Mesenchymal stem cell (in vitro differentiated cells and primary cell): ENCODE measurements around the gene POLR1E.

Source experiments
- DNase-seq: peaks from one replicate; pipeline ENCODE4 v3.0.0-alpha.2; 2013
- H2AFZ ChIP-seq: one replicate; pipeline ENCODE4 v1.6.1; 2013; ENCODE audit warnings: low read depth, mild to moderate bottlenecking, control low read depth, inconsistent platforms, low read length, moderate library complexity
- H2AK5ac ChIP-seq: 2 replicates; pipeline ENCODE4 v1.6.1; 2013; ENCODE audit warnings: low read length, moderate library complexity, mild to moderate bottlenecking, inconsistent platforms; ENCODE audit not compliant: severe bottlenecking
- H2BK120ac ChIP-seq: one replicate; pipeline ENCODE4 v1.6.1; 2013; ENCODE audit warnings: low read depth, mild to moderate bottlenecking, inconsistent platforms, low read length, moderate library complexity
- H2BK12ac ChIP-seq, 2 experiments: one replicate each; pipeline ENCODE4 v1.6.1; 2013; ENCODE audit warnings: inconsistent platforms in 2 of 2, low read length in 2 of 2, mild to moderate bottlenecking in 2 of 2, moderate library complexity in 2 of 2, control low read depth in 1 of 2
- H2BK15ac ChIP-seq: one replicate; pipeline ENCODE4 v1.6.1; 2013; ENCODE audit warnings: mild to moderate bottlenecking, low read depth, inconsistent platforms; ENCODE audit not compliant: poor library complexity, severe bottlenecking
- H2BK5ac ChIP-seq: 2 replicates; pipeline ENCODE4 v1.6.1; 2013; ENCODE audit warnings: low read depth, mild to moderate bottlenecking, low read length, control low read depth, inconsistent platforms; ENCODE audit not compliant: poor library complexity, severe bottlenecking
- H3K14ac ChIP-seq, 2 experiments: one replicate each; pipeline ENCODE4 v1.6.1; 2013; ENCODE audit warnings: inconsistent platforms in 2 of 2, low read length in 2 of 2, control low read depth in 1 of 2, mild to moderate bottlenecking in 1 of 2, moderate library complexity in 1 of 2
- H3K18ac ChIP-seq, 2 experiments: one replicate each; pipeline ENCODE4 v1.6.1; 2013; ENCODE audit warnings: inconsistent platforms in 2 of 2, low read length in 2 of 2, control low read depth in 1 of 2, low read depth in 1 of 2, mild to moderate bottlenecking in 1 of 2
- H3K23ac ChIP-seq, 2 experiments: one replicate each; pipeline ENCODE4 v1.6.1; 2013; ENCODE audit warnings: inconsistent platforms in 2 of 2, low read length in 2 of 2, mild to moderate bottlenecking in 2 of 2, moderate library complexity in 2 of 2, control low read depth in 1 of 2
- H3K27ac ChIP-seq: 2 replicates; pipeline ENCODE4 v1.5.1; 2013; ENCODE audit warnings: mild to moderate bottlenecking, moderate library complexity, low read length, control low read depth, inconsistent platforms; ENCODE audit not compliant: poor library complexity, severe bottlenecking
- H3K27me3 ChIP-seq, 2 experiments: 2 replicates each; pipeline versions ENCODE4 v1.6.1 to v1.7.0; 2013; ENCODE audit warnings: low read length in 2 of 2, mild to moderate bottlenecking in 2 of 2, moderate library complexity in 2 of 2, control low read depth in 1 of 2, inconsistent platforms in 1 of 2; ENCODE audit not compliant: control insufficient read depth in 1 of 2, insufficient read depth in 1 of 2
- H3K36me3 ChIP-seq, 2 experiments: 2 replicates each; pipeline versions ENCODE4 v1.6.1 to v1.7.0; 2013; ENCODE audit warnings: low read length in 2 of 2, control low read depth in 1 of 2, inconsistent platforms in 1 of 2, low read depth in 1 of 2, mild to moderate bottlenecking in 1 of 2; ENCODE audit not compliant: insufficient read depth in 2 of 2, control insufficient read depth in 1 of 2
- H3K4ac ChIP-seq, 2 experiments: one replicate each; pipeline ENCODE4 v1.6.1; 2013; ENCODE audit warnings: inconsistent platforms in 2 of 2, low read length in 2 of 2, mild to moderate bottlenecking in 2 of 2, moderate library complexity in 2 of 2, control low read depth in 1 of 2, low read depth in 1 of 2
- H3K4me1 ChIP-seq: 2 replicates; pipeline ENCODE4 v1.6.1; 2013; ENCODE audit warnings: low read depth, low read length, control low read depth; ENCODE audit not compliant: control insufficient read depth, insufficient read depth
- H3K4me2 ChIP-seq: 2 replicates; pipeline ENCODE4 v1.6.1; 2013; ENCODE audit warnings: low read length, mild to moderate bottlenecking, inconsistent platforms; ENCODE audit not compliant: poor library complexity, severe bottlenecking
- H3K4me3 ChIP-seq, 2 experiments: 2 replicates each; pipeline versions ENCODE4 v1.5.1 to v1.7.0; 2013; ENCODE audit warnings: low read length in 2 of 2, mild to moderate bottlenecking in 2 of 2, control low read depth in 1 of 2, low read depth in 1 of 2; ENCODE audit not compliant: insufficient read depth in 1 of 2
- H3K79me1 ChIP-seq: replicated peaks from 2 replicates; pipeline ENCODE4 v1.6.1; 2013; ENCODE audit warnings: mild to moderate bottlenecking, control low read depth, low read length, inconsistent platforms; ENCODE audit not compliant: poor library complexity, severe bottlenecking
- H3K9ac ChIP-seq: 2 replicates; pipeline ENCODE4 v1.7.0; 2013; ENCODE audit warnings: mild to moderate bottlenecking, low read length, moderate library complexity
- H3K9me3 ChIP-seq: 2 replicates; pipeline ENCODE4 v1.7.0; 2013; ENCODE audit warnings: mild to moderate bottlenecking, low read length; ENCODE audit not compliant: control insufficient read depth
- H4K8ac ChIP-seq: one replicate; pipeline ENCODE4 v1.6.1; 2013; ENCODE audit warnings: inconsistent platforms, mild to moderate bottlenecking, low read length, moderate library complexity
- H4K91ac ChIP-seq: one replicate; pipeline ENCODE4 v1.6.1; 2013; ENCODE audit warnings: mild to moderate bottlenecking, low read length, inconsistent platforms
- WGBS: methylation state at CpG from one replicate; pipeline ENCODE4 v1.1.7; 2013; ENCODE audit warnings: mixed read lengths; 5-methylcytosine and 5-hydroxymethylcytosine counted together

POLR1E gene

GRCh38 chr9:37480759-37481158 is 5.0 kb upstream of the POLR1E start:
- Histone ChIP-seq H2AFZ (no peak overlapping the region), H3K23ac (no peak overlapping the region), H3K9me3 (no peaks in the 10 kb centered on the region), H2AK5ac (no peak overlapping the region), H3K27ac (no peak overlapping the region), H3K4me1 (peaks cover 3% of the 10 kb centered on the region), H3K18ac (no peak overlapping the region), H3K79me1 (no peaks in the 10 kb centered on the region), H3K27me3 (peaks cover 0 to 3% of the 10 kb centered on the region in 2 experiments), H2BK15ac (no peak overlapping the region), H2BK5ac (no peak overlapping the region), H3K4ac (no peak overlapping the region), H3K36me3 (no peaks in the 10 kb centered on the region), H2BK120ac (no peak overlapping the region), H3K4me2 (no peak overlapping the region), H3K14ac (no peak overlapping the region), H4K91ac (no peak overlapping the region), H3K4me3 (no peak overlapping the region), H3K9ac (no peak overlapping the region), H2BK12ac (no peak overlapping the region), H4K8ac (no peak overlapping the region)
- no peak for DNase-seq
- 81% methylated on average over 1 of the region's 3 CpGs for WGBS

GRCh38 chr9:37486256-37486615 is 488 bp downstream of the POLR1E start:
- H3K9me3 ChIP-seq, result no peaks in the 10 kb centered on the region
- no peak for DNase-seq
- H3K23ac ChIP-seq, result peak overlapping the region in 1 of 2 experiments; percentile 47
- H4K8ac ChIP-seq, result peak overlapping the region; percentile 7
- H2BK15ac ChIP-seq, result no peak overlapping the region
- H2AK5ac ChIP-seq, result no peak overlapping the region
- peaks cover 12% of the 10 kb centered on the region for H3K79me1 ChIP-seq
- peak overlapping the region; percentile 93 for H3K9ac ChIP-seq
- no peak overlapping the region for H2BK12ac ChIP-seq
- H3K4me1 ChIP-seq, result peaks cover 13% of the 10 kb centered on the region
- peak overlapping the region; percentile 83 for H2AFZ ChIP-seq
- H3K4ac ChIP-seq, result peak overlapping the region in 1 of 2 experiments; percentile 34
- H3K4me3 ChIP-seq, result peak overlapping the region; percentile 73 to 96
- H2BK5ac ChIP-seq, result no peak overlapping the region
- WGBS, result under 1% methylated on average over 7 of the region's 7 CpGs
- peak overlapping the region; percentile 52 for H3K4me2 ChIP-seq
- H3K14ac ChIP-seq, result peak overlapping the region in 1 of 2 experiments; percentile 38
- no peak overlapping the region for H2BK120ac ChIP-seq
- H4K91ac ChIP-seq, result peak overlapping the region; percentile 28
- H3K27me3 ChIP-seq, result no peaks in the 10 kb centered on the region
- H3K27ac ChIP-seq, result peak overlapping the region; percentile 17
- H3K18ac ChIP-seq, result peak overlapping the region; percentile 16 to 59
- peaks cover 0 to 28% of the 10 kb centered on the region in 2 experiments for H3K36me3 ChIP-seq

- H2BK12ac ChIP-seq, result peak overlapping the region in 1 of 2 experiments; percentile 46
- H3K4me1 ChIP-seq, result peaks cover 13% of the 10 kb centered on the region
- no peaks in the 10 kb centered on the region for H3K27me3 ChIP-seq
- H3K23ac ChIP-seq, result peak overlapping the region in 1 of 2 experiments; percentile 46
- peak overlapping the region in 1 of 2 experiments; percentile 34 for H3K18ac ChIP-seq
- 17% methylated on average over 5 of the region's 7 CpGs for WGBS
- peak overlapping the region in 1 of 2 experiments; percentile 8 for H3K4ac ChIP-seq
- H3K4me3 ChIP-seq, result peak overlapping the region; percentile 73 to 96
- H2BK15ac ChIP-seq, result no peak overlapping the region
- H4K91ac ChIP-seq, result peak overlapping the region; percentile 28
- no peaks in the 10 kb centered on the region for H3K9me3 ChIP-seq
- H3K27ac ChIP-seq, result peak overlapping the region; percentile 7
- peaks cover 12% of the 10 kb centered on the region for H3K79me1 ChIP-seq
- peak overlapping the region; percentile 93 for H3K9ac ChIP-seq
- H2BK120ac ChIP-seq, result no peak overlapping the region
- H3K14ac ChIP-seq, result no peak overlapping the region
- no peak overlapping the region for H4K8ac ChIP-seq
- peak; percentile 83 for DNase-seq
- H2AFZ ChIP-seq, result no peak overlapping the region
- no peak overlapping the region for H2BK5ac ChIP-seq
- H2AK5ac ChIP-seq, result no peak overlapping the region
- peaks cover 0 to 34% of the 10 kb centered on the region in 2 experiments for H3K36me3 ChIP-seq
- H3K4me2 ChIP-seq, result peak overlapping the region; percentile 52
Measured at GRCh38 chr9:37486616-37487548, 1.1 kb downstream of the POLR1E start.

GRCh38 chr9:37491939-37492338 is 6.2 kb downstream of the POLR1E start:
- Histone ChIP-seq H3K4me1 (peaks cover 3% of the 10 kb centered on the region), H2AFZ (no peak overlapping the region), H3K9me3 (no peaks in the 10 kb centered on the region), H3K27me3 (no peaks in the 10 kb centered on the region), H2BK12ac (no peak overlapping the region), H2BK5ac (no peak overlapping the region), H3K18ac (no peak overlapping the region), H3K27ac (no peak overlapping the region), H3K4me3 (no peak overlapping the region), H2BK120ac (no peak overlapping the region), H3K14ac (no peak overlapping the region), H2BK15ac (no peak overlapping the region), H3K4ac (no peak overlapping the region), H3K4me2 (no peak overlapping the region), H3K36me3 (peaks cover 27 to 81% of the 10 kb centered on the region in 2 experiments), H4K8ac (no peak overlapping the region), H4K91ac (no peak overlapping the region), H3K79me1 (peaks cover 20% of the 10 kb centered on the region), H2AK5ac (no peak overlapping the region), H3K23ac (no peak overlapping the region), H3K9ac (no peak overlapping the region)
- WGBS, result no CpG with 5 or more reads among the region's 1 CpG
- no peak for DNase-seq
